Neutrophil (primary cell): ENCODE data around the gene NECTIN4.
"Not testable (repeated sequence)": the region's sequence is repeated elsewhere in the genome, so short reads cannot be mapped to it uniquely, and the experiment has no call there.

Source experiments
- H3K27ac ChIP-seq: fragments of 200-600 bp; sonication (generic); 2 replicates; pipeline ENCODE4 v1.5.1; 2016; ENCODE audit warnings: mild to moderate bottlenecking, moderate library complexity
- H3K27me3 ChIP-seq: fragments of 200-600 bp; sonication (generic); 2 replicates; pipeline ENCODE4 v1.6.0; 2016; ENCODE audit warnings: mild to moderate bottlenecking
- H3K36me3 ChIP-seq: fragments of 200-600 bp; sonication (generic); 2 replicates; pipeline ENCODE4 v1.5.1; 2017
- H3K4me1 ChIP-seq, 2 experiments: fragments of 200-600 bp in 1 of 2; sonication (generic) in 1 of 2; 1 replicate in 1 of 2; 2 replicates in 1 of 2; pipeline versions ENCODE4 v1.5.1 to v1.6.1; 2013 to 2016; ENCODE audit warnings: low read depth in 1 of 2, low read length in 1 of 2, mild to moderate bottlenecking in 1 of 2, moderate library complexity in 1 of 2; ENCODE audit not compliant: control insufficient read depth in 1 of 2, insufficient read depth in 1 of 2
- H3K4me3 ChIP-seq, 2 experiments: fragments of 200-600 bp in 1 of 2; sonication (generic) in 1 of 2; 1 replicate in 1 of 2; 2 replicates in 1 of 2; pipeline ENCODE4 v1.5.1; 2013 to 2016; ENCODE audit warnings: low read depth in 1 of 2, low read length in 1 of 2, mild to moderate bottlenecking in 1 of 2, moderate library complexity in 1 of 2
- H3K9me3 ChIP-seq: fragments of 200-600 bp; sonication (generic); 2 replicates; pipeline ENCODE4 v1.5.1; 2016
- CTCF ChIP-seq: fragments of 200-600 bp; sonication (generic); IDR thresholded peaks from 2 replicates; pipeline ENCODE4 v1.5.1; 2016; ENCODE audit warnings: antibody characterized with exemption

NECTIN4 gene

GRCh38 chr1:161068306-161069234 lies 20.8 kb downstream of the NECTIN4 start:
- Histone ChIP-seq H3K27ac (peak overlapping the region; percentile 99), H3K4me3 (peak overlapping the region; percentile 80 to 100), H3K9me3 (no peaks in the 10 kb centered on the region), H3K4me1 (peaks cover 70 to 71% of the 10 kb centered on the region in 2 experiments), H3K36me3 (peaks cover 28% of the 10 kb centered on the region), H3K27me3 (no peaks in the 10 kb centered on the region)
- TF ChIP-seq CTCF: peak; percentile 30

GRCh38 chr1:161066694-161067093 lies 22.7 kb downstream of the NECTIN4 start:
- no peaks in the 10 kb centered on the region for H3K9me3 ChIP-seq
- peak overlapping the region; percentile 99 for H3K27ac ChIP-seq
- TF ChIP-seq CTCF: no peak
- peaks cover 71 to 78% of the 10 kb centered on the region in 2 experiments for H3K4me1 ChIP-seq
- peak overlapping the region; percentile 80 to 100 for H3K4me3 ChIP-seq
- no peaks in the 10 kb centered on the region for H3K27me3 ChIP-seq
- peaks cover 46% of the 10 kb centered on the region for H3K36me3 ChIP-seq

- H3K36me3 ChIP-seq: peaks cover 56% of the 10 kb centered on the region
- H3K4me3 ChIP-seq: peak overlapping the region in 1 of 2 experiments; percentile 80
- H3K9me3 ChIP-seq, H3K27me3 ChIP-seq: not testable (repeated sequence)
- H3K27ac ChIP-seq: peak overlapping the region; percentile 99
- H3K4me1 ChIP-seq: peaks cover 61 to 77% of the 10 kb centered on the region in 2 experiments
These were observed 23.7 kb downstream of the NECTIN4 start for GRCh38 chr1:161065681-161066080.

- Histone ChIP-seq H3K27ac (peak overlapping the region; percentile 43), H3K4me3 (peak overlapping the region in 1 of 2 experiments; percentile 80), H3K4me1 (peaks cover 55 to 70% of the 10 kb centered on the region in 2 experiments), H3K36me3 (peaks cover 71% of the 10 kb centered on the region)
- H3K9me3 ChIP-seq, H3K27me3 ChIP-seq: not testable (repeated sequence)
These were observed 25.4 kb downstream of the NECTIN4 start for GRCh38 chr1:161063936-161064335.

- no peaks in the 10 kb centered on the region for H3K27me3 ChIP-seq
- peaks cover 91% of the 10 kb centered on the region for H3K36me3 ChIP-seq
- H3K9me3 ChIP-seq: no peaks in the 10 kb centered on the region
- peak overlapping the region; percentile 43 for H3K27ac ChIP-seq
- peaks cover 37 to 50% of the 10 kb centered on the region in 2 experiments for H3K4me1 ChIP-seq
- no peak for TF ChIP-seq CTCF
- no peak overlapping the region for H3K4me3 ChIP-seq
These were observed 27.9 kb downstream of the NECTIN4 start for GRCh38 chr1:161061419-161061818.

GRCh38 chr1:161059293-161059692 lies 30.1 kb downstream of the NECTIN4 start:
- Histone ChIP-seq H3K4me3 (no peak overlapping the region), H3K9me3 (no peaks in the 10 kb centered on the region), H3K4me1 (peaks cover 18 to 30% of the 10 kb centered on the region in 2 experiments), H3K36me3 (peaks cover 95% of the 10 kb centered on the region), H3K27ac (peak overlapping the region; percentile 65), H3K27me3 (no peaks in the 10 kb centered on the region)
- TF ChIP-seq CTCF: no peak
